ENCODE results near the gene DICER1.

DICER1 gene

GRCh38 chr14:95191445-95192199, 34.3 kb upstream of the DICER1 start:
- TF ChIP-seq CTCF (IDR thresholded peaks at IDR 0.05) = no peak
- no peak for TF ChIP-seq ZFX (IDR thresholded peaks at IDR 0.05; ENCODE audit: borderline replicate concordance)
- no peak overlapping the region for H3K27ac ChIP-seq

GRCh38 chr14:95190857-95191256, 33.5 kb upstream of the DICER1 start:
- no peak for TF ChIP-seq CTCF (IDR thresholded peaks at IDR 0.05)
- TF ChIP-seq ZFX (IDR thresholded peaks at IDR 0.05; ENCODE audit: borderline replicate concordance) = no peak
- H3K27ac ChIP-seq = no peak overlapping the region

DNA sequence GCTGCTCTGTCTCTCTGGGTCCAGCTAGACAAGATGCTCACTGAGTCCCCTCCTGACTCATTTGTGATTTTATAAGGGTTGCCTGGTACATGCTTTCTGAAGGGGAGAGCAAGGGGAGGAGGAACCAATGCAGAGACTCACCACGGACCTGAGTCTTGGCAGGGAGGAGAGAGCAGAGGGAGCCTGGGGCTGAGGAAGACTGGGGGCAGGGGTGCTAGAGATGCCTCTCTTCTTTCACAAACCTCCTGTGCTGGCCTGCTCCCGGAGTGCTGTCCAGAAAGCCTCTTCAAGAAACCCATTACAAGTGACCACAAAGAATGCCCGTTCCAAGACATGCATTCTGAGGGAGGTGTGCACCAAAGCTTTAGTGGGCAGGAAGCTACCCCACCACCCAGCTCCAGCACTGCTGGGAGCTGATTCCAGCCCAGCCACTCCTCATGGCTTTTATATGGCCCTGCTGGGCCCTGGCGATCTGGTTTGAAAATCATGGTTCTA, 33.1 kb upstream of the DICER1 start:
- H3K27ac ChIP-seq = no peak overlapping the region
- TF ChIP-seq CTCF (IDR thresholded peaks at IDR 0.05) (no peak), ZFX (IDR thresholded peaks at IDR 0.05; ENCODE audit: borderline replicate concordance) (no peak)

- TF ChIP-seq ZFX (IDR thresholded peaks at IDR 0.05; ENCODE audit: borderline replicate concordance) (no peak), CTCF (IDR thresholded peaks at IDR 0.05) (no peak)
- H3K27ac ChIP-seq = no peak overlapping the region
Measured at GRCh38 chr14:95189367-95190132, 32.2 kb upstream of the DICER1 start.

DNA sequence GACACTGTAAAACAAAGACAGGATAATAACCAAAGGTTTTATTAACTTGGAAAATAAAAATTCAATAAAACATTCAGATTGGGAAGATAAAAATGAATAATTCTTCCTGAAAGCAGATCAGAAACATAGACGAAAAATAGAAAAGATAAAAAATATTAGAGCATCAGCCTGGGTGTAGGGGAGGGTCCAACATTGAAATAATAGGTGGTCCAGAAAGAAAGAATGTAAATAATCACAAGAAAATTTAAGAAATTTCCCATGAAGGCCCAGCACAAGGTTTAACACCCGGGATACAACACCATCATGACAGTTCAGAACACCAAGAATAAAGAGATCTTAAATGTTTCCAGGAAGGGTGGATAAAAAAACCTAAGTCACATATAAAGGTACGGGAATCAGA, 31.1 kb upstream of the DICER1 start:
- TF ChIP-seq CTCF (IDR thresholded peaks at IDR 0.05) = no peak
- no peak for TF ChIP-seq ZFX (IDR thresholded peaks at IDR 0.05; ENCODE audit: borderline replicate concordance)
- H3K27ac ChIP-seq = no peak overlapping the region

DNA sequence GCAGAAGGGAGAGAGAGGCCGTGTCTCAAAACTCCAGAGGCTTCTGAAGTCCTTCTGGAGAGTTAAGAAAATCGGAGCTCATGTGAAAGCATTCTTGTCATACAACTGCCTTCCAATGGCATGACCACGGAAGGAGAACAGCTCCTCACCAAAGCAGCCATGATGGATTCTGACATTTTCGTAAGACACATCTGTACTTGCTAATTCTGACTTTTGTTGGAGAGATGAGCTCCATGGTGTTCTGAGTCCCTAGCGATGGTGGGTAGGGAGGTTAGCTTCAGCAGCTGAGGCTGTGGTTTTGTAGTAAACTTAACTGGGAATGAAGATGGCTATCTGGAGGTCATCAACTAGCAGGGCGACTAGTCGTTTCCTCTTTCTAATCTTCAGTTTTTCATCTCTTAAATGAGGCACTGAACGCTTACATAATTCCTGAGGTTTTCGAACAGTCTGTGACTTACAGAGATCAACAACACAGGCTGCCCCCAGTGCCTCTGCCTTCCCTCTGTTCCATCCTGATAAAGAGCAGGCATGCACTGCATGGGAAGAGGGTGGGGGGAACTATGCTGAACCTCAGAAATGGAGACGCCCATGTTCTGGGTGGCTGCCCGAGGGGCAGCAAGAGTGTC, 28.6 kb upstream of the DICER1 start:
- TF ChIP-seq ZFX (IDR thresholded peaks at IDR 0.05; ENCODE audit: borderline replicate concordance) = no peak
- no peak for TF ChIP-seq CTCF (IDR thresholded peaks at IDR 0.05)

More for the DNA sequence above, 28.6 kb upstream of the DICER1 start:
- no peak overlapping the region for H3K27ac ChIP-seq
